HCT116 (cell line): ENCODE measurements around the gene DCLK3.

Experiments used
- YY1 ChIP-seq: IDR thresholded peaks from 2 replicates; pipeline ENCODE4 v1.6.1; 2011; ENCODE audit warnings: low read length, low read depth, moderate library complexity, mild to moderate bottlenecking; ENCODE audit not compliant: insufficient replicate concordance; ENCODE audit errors: extremely low read depth
- TF ChIP-seq, protein P1 (sequence below), 3 experiments: fragments of 200-600 bp in 1 of 3; sonication (generic) in 1 of 3; IDR thresholded peaks in 2 of 3; conservative IDR thresholded peaks in 1 of 3; 2 replicates each; pipeline ENCODE4 v1.5.1; 2012 to 2017; ENCODE audit warnings: low read depth in 2 of 3, low read length in 2 of 3, antibody characterized with exemption in 1 of 3, borderline replicate concordance in 1 of 3, control low read depth in 1 of 3, mild to moderate bottlenecking in 1 of 3, mixed read lengths in 1 of 3, mixed run types in 1 of 3, moderate library complexity in 1 of 3; ENCODE audit not compliant: insufficient read depth in 1 of 3

DNA sequence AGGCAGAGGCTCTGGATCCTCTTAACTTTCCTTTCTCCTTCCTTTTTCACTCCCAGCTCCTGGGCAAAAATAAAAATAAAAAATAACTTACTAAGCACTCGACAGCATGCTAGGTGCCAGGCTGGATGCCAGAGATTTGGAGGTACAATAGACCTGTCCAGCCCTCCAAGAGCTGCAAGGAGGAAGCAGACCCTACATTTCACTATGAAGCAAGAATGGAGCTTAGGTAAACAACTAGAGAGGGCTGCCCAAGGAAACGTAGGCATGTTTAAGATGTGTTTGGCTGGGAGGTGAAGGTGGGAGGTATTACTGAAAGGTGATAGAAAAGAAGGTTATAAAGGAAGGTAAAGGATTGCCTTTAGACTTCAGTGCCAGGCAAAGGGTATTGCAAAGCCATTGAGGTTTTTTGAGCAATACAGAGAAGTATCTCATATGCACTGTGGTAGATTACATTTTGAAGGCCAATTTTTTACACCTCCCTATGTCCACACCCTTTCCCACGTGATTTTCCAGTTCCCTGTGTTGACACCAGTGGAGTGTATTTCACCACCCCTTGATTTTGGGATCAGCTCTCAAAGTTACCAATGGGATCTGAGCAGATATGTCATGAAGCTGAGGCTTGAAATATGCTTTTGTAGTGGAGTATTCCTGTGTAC is 69.1 kb downstream of the DCLK3 start:
- TF ChIP-seq, protein P1, sequence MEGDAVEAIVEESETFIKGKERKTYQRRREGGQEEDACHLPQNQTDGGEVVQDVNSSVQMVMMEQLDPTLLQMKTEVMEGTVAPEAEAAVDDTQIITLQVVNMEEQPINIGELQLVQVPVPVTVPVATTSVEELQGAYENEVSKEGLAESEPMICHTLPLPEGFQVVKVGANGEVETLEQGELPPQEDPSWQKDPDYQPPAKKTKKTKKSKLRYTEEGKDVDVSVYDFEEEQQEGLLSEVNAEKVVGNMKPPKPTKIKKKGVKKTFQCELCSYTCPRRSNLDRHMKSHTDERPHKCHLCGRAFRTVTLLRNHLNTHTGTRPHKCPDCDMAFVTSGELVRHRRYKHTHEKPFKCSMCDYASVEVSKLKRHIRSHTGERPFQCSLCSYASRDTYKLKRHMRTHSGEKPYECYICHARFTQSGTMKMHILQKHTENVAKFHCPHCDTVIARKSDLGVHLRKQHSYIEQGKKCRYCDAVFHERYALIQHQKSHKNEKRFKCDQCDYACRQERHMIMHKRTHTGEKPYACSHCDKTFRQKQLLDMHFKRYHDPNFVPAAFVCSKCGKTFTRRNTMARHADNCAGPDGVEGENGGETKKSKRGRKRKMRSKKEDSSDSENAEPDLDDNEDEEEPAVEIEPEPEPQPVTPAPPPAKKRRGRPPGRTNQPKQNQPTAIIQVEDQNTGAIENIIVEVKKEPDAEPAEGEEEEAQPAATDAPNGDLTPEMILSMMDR (IDR thresholded peaks at IDR 0.05 in 2 of 3, conservative IDR thresholded peaks at IDR 0.05 in 1 of 3; ENCODE audit: borderline replicate concordance in 1 of 3, insufficient read depth in 1 of 3, low read depth in 2 of 3, low read length in 2 of 3): no peak
- TF ChIP-seq YY1: no peak
